ENCODE data around the gene B3GNT5.

- TF ChIP-seq POLR2A (IDR thresholded peaks at IDR 0.05) (no peak), CTCF (IDR thresholded peaks at IDR 0.05) (no peak)
Observed at GRCh38 chr3:183222631-183223235, 30.3 kb upstream of the B3GNT5 start.

Measured in body of pancreas (tissue), 4 donors.